Chondrocyte (in vitro differentiated cells): ENCODE data around the gene PFN2. TPM values are rescaled to one million over a fixed set of nuclear protein-coding genes. Genes with fewer than 3 reads are reported as not detected.

Experiments used
- DNase-seq: peaks from one replicate; pipeline ENCODE4 v3.0.0; 2021; ENCODE audit warnings: mixed read lengths, low spot score
- H3K27ac Mint-ChIP-seq: one replicate; pipeline ENCODE4 v1.8.0; 2021; ENCODE audit warnings: mild to moderate bottlenecking, moderate library complexity, mixed read lengths; ENCODE audit not compliant: unreplicated experiment
- H3K27me3 Mint-ChIP-seq: 2 replicates; pipeline ENCODE4 v1.8.0; 2021; ENCODE audit warnings: low read depth, mixed read lengths
- H3K36me3 Mint-ChIP-seq: 2 replicates; pipeline ENCODE4 v1.8.0; 2021; ENCODE audit warnings: low read depth, mixed read lengths
- H3K4me1 Mint-ChIP-seq: 2 replicates; pipeline ENCODE4 v1.8.0; 2021; ENCODE audit warnings: low read depth, mild to moderate bottlenecking, mixed read lengths
- H3K4me3 Mint-ChIP-seq: one replicate; pipeline ENCODE4 v1.8.0; 2021; ENCODE audit warnings: mild to moderate bottlenecking, moderate library complexity, mixed read lengths; ENCODE audit not compliant: unreplicated experiment
- H3K9me3 Mint-ChIP-seq: 2 replicates; pipeline ENCODE4 v1.8.0; 2021; ENCODE audit warnings: low read depth, mixed read lengths
- CTCF ChIP-seq: fragments of 200-600 bp; sonication (generic); IDR thresholded peaks from 2 replicates; pipeline ENCODE4 v1.5.0; 2021; ENCODE audit warnings: antibody characterized with exemption, mild to moderate bottlenecking, moderate library complexity
- total RNA-seq: library from RNA; stranded (reverse); gene quantifications from 3 replicates; pipeline ENCODE4 v1.2.1, GENCODE V29; 2021

Gene PFN2
- total RNA-seq, 1 donor from 2014 or later: 447 TPM

- H3K27me3 Mint-ChIP-seq: no peaks in the 10 kb centered on the region
- H3K27ac Mint-ChIP-seq: peak overlapping the region; percentile 14
- DNase-seq: no peak
- peaks cover 49% of the 10 kb centered on the region for H3K4me1 Mint-ChIP-seq
- peaks cover 11% of the 10 kb centered on the region for H3K36me3 Mint-ChIP-seq
- TF ChIP-seq CTCF: no peak
- no peaks in the 10 kb centered on the region for H3K9me3 Mint-ChIP-seq
- no peak overlapping the region for H3K4me3 Mint-ChIP-seq
Measured at GRCh38 chr3:149958171-149958796, 12.4 kb downstream of the PFN2 start.

DNA sequence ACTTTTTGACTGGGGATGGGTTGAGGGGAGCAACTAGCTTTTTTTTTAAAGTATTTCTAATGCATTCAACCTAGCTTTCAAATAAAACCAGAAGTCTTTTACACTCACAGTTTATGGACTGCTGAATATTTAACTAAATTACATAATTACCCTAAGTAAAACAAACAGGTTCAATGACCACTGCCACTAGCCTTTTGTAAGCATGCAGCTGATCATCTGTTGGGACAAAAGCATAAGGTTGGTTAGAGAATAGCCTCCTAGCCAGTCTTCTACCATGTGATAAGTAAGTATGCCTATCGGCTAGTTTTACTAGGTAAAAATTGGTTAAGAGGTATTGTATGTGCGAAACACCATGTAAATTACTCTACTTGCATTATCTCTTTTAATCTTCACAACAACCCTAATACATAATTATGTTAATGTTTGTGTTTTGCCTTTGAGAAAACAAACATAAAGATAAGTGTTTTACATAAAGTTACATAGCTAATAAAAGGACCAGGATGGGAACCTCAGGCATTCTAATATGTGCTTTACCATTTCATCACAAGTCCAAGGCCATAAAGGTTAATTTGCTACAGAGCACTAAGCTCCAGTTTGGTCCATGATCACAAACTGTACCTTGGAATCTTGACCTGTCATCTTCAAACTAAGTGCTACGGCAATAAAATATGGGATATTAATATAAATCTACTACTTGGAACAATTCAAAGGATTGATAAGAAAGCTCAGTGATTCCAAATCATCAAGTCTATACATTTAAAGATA lies 13.2 kb downstream of the PFN2 start:
- Mint-ChIP-seq H3K4me1 (peaks cover 51% of the 10 kb centered on the region), H3K36me3 (peaks cover 13% of the 10 kb centered on the region), H3K4me3 (no peak overlapping the region), H3K27me3 (no peaks in the 10 kb centered on the region), H3K9me3 (no peaks in the 10 kb centered on the region), H3K27ac (no peak overlapping the region)
- no peak for TF ChIP-seq CTCF
- DNase-seq: no peak

- Mint-ChIP-seq H3K27me3 (no peaks in the 10 kb centered on the region), H3K36me3 (peaks cover 19% of the 10 kb centered on the region), H3K9me3 (no peaks in the 10 kb centered on the region), H3K4me3 (no peak overlapping the region), H3K27ac (peak overlapping the region; percentile 39), H3K4me1 (peaks cover 43% of the 10 kb centered on the region)
- no peak for TF ChIP-seq CTCF
- no peak for DNase-seq
Measured at GRCh38 chr3:149955449-149955848, 15.2 kb downstream of the PFN2 start.

GRCh38 chr3:149954812-149955211 lies 15.9 kb downstream of the PFN2 start:
- no peak for DNase-seq
- H3K4me1 Mint-ChIP-seq: peaks cover 45% of the 10 kb centered on the region

More at GRCh38 chr3:149954812-149955211, 15.9 kb downstream of the PFN2 start:
- H3K9me3 Mint-ChIP-seq: peaks cover 4% of the 10 kb centered on the region
- H3K4me3 Mint-ChIP-seq: no peak overlapping the region
- TF ChIP-seq CTCF: no peak
- H3K27ac Mint-ChIP-seq: no peak overlapping the region
- H3K27me3 Mint-ChIP-seq: no peaks in the 10 kb centered on the region
- peaks cover 23% of the 10 kb centered on the region for H3K36me3 Mint-ChIP-seq
